Adrenal gland (tissue), 5 donors: ENCODE measurements around the gene ABLIM1.

ENCODE experiments used
- CTCF ChIP-seq, 6 experiments: fragments of 450-650 bp in 4 of 6; fragments of 200-600 bp in 2 of 6; sonication (generic) in 1 of 6; IDR thresholded peaks; 1 replicate in 5 of 6; 2 replicates in 1 of 6; pipeline versions ENCODE4 v1.5.1 to v1.8.0; 2016 to 2021; ENCODE audit warnings: antibody characterized with exemption in 6 of 6, mild to moderate bottlenecking in 2 of 6, moderate library complexity in 1 of 6
- POLR2A ChIP-seq, 2 donors: fragments of 450-650 bp; IDR thresholded peaks; one replicate each; pipeline ENCODE4 v1.6.1; 2017; ENCODE audit warnings: antibody characterized with exemption in 2 of 2, mild to moderate bottlenecking in 2 of 2, moderate library complexity in 1 of 2
- donor health status: DM: no; HTN: no; CAD: no.

- TF ChIP-seq CTCF (IDR thresholded peaks at IDR 0.05) (no peak), POLR2A (IDR thresholded peaks at IDR 0.05) (no peak)
These were observed 15.3 kb downstream of the ABLIM1 start for GRCh38 chr10:114642729-114643128.
